Measurements from ENCODE around the gene GUCY2D. TPM values are rescaled to one million over a fixed set of nuclear protein-coding genes. Genes with fewer than 3 reads are reported as not detected.

Gene GUCY2D
- total RNA-seq, 1 donor from 2014 or later = 2.6 TPM

DNA sequence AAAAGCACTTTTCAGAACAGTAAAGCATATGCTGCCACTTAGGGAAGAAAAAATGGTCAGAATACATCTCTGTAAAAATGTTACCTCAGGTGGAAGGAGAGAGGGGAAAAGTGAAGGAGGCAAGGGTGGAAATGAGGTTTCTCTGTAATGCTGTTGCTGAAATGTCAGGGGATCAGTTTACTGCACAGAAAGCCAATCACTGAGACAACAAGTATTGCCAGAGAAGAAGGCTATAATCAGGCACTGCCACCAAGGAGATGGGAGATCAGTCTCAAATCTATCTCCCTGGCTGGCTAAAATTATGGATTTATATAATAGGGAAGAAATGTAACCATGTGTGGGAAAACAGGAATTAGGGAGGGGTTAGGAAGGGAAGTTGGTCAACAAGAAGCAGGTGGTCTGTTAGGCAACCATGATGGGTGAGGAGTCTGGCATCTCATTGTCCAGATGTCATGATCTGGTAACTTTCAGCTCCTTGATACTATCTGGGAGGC lies 27.7 kb upstream of the GUCY2D start:
- intact Hi-C loops (cut with DNase I) = no loop called here
- Histone ChIP-seq H3K4me1 (no peaks in the 10 kb centered on the region), H3K27ac (no peak overlapping the region), H3K36me3 (no peaks in the 10 kb centered on the region), H3K27me3 (no peaks in the 10 kb centered on the region), H3K9me3 (peaks cover 12% of the 10 kb centered on the region), H3K4me3 (no peak overlapping the region)
- DNase-seq (no peak), ATAC-seq (no peak)
- TF ChIP-seq, protein P1, sequence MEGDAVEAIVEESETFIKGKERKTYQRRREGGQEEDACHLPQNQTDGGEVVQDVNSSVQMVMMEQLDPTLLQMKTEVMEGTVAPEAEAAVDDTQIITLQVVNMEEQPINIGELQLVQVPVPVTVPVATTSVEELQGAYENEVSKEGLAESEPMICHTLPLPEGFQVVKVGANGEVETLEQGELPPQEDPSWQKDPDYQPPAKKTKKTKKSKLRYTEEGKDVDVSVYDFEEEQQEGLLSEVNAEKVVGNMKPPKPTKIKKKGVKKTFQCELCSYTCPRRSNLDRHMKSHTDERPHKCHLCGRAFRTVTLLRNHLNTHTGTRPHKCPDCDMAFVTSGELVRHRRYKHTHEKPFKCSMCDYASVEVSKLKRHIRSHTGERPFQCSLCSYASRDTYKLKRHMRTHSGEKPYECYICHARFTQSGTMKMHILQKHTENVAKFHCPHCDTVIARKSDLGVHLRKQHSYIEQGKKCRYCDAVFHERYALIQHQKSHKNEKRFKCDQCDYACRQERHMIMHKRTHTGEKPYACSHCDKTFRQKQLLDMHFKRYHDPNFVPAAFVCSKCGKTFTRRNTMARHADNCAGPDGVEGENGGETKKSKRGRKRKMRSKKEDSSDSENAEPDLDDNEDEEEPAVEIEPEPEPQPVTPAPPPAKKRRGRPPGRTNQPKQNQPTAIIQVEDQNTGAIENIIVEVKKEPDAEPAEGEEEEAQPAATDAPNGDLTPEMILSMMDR (IDR thresholded peaks at IDR 0.05) = no peak

DNA sequence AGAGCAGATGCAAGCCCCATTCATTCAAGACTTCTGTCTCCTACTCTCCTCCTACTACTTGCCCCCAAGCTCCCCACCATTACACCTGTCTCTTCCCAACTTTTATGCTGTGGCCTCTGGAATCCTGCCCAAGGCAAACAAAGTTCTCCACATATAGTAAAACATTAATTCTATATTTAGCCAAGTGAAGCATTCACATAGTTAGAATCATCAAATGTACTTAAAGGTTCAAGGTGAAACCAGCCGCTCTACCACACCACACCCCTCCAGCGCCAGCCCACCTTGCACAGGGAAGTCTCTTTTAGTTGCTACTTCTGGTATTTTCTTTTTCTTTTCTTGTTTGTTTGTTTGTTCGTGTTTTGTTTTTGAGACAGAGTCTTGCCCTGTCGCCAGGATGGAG lies 25.4 kb upstream of the GUCY2D start:
- no peaks in the 10 kb centered on the region for H3K36me3 ChIP-seq
- H3K4me3 ChIP-seq = no peak overlapping the region
- intact Hi-C loops (cut with DNase I) = no loop called here
- no peak for DNase-seq
- TF ChIP-seq, protein P1 (IDR thresholded peaks at IDR 0.05) = no peak
- H3K27ac ChIP-seq = no peak overlapping the region
- no peak for ATAC-seq
- no peaks in the 10 kb centered on the region for H3K4me1 ChIP-seq
- peaks cover 12% of the 10 kb centered on the region for H3K9me3 ChIP-seq
- H3K27me3 ChIP-seq = no peaks in the 10 kb centered on the region

DNA sequence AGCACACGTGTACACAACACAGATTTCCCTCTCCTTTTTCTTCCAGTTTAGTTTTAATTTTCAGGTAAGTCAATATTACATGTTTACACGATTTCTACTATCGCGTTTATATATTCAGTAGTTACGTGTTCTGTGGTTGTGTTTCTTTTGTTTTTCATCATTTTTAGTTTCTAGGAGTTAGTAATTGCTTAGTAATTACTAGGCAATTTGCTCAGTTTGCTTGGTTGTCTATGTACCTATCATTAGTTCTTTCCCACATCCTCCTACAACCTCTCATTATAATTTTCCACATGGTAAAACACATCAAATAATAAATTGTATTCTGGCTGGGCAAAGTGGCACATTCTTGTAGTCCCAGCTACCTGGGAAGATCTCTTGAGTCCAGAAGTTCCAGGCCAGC lies 24.6 kb upstream of the GUCY2D start:
- intact Hi-C loops (cut with DNase I) = no loop called here
- Histone ChIP-seq H3K27me3 (no peaks in the 10 kb centered on the region), H3K4me3 (no peak overlapping the region), H3K36me3 (no peaks in the 10 kb centered on the region), H3K4me1 (no peaks in the 10 kb centered on the region), H3K27ac (no peak overlapping the region), H3K9me3 (peaks cover 12% of the 10 kb centered on the region)
- TF ChIP-seq, protein P1 (IDR thresholded peaks at IDR 0.05) = no peak
- DNase-seq (no peak), ATAC-seq (no peak)

DNA sequence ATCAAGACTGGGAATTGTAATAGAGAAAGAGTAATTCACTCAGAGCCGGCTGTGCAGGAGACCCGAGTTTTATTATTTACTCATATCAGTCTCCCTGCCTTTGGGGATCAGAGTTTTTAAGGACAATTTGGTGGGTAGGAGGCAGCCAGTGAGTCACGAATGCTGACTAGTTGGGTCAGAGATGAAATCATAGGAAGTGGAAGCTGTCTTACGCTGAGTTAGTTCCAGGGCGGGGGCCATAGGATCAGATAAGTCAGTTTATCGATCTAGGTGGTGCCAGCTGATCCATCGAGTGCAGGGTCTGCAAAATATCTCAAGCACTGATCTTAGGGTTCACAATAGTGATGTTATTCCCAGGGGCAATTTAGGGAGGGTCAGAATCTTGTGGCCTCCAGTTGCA lies 20.2 kb upstream of the GUCY2D start:
- intact Hi-C loops (cut with DNase I) = no loop called here
- Histone ChIP-seq H3K36me3 (no peaks in the 10 kb centered on the region), H3K27me3 (no peaks in the 10 kb centered on the region), H3K4me1 (no peaks in the 10 kb centered on the region), H3K27ac (no peak overlapping the region), H3K9me3 (no peaks in the 10 kb centered on the region), H3K4me3 (no peak overlapping the region)
- DNase-seq = no peak
- ATAC-seq = peak; percentile 72
- TF ChIP-seq, protein P1 (IDR thresholded peaks at IDR 0.05) = no peak

DNA sequence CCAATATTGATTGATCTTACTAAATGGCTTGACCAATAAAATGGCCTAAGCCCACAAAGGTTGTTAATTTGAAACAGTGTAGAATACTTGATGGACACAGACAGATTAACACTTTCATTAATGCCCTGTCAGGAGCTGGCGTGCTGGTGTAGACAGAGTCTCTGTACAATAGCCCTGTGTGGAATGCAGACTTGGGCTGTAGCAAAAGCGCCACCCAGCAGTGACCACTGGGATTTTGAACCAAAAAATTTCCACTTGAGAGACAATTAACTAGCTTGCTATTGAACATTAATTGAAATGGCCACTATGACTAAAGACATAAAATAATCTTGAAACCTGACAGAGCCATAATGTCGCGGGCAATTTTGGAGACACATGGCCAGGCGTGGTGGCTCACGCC lies 19.7 kb upstream of the GUCY2D start:
- TF ChIP-seq, protein P1 (IDR thresholded peaks at IDR 0.05) = peak; percentile 35
- Histone ChIP-seq H3K36me3 (no peaks in the 10 kb centered on the region), H3K4me3 (no peak overlapping the region), H3K27ac (no peak overlapping the region), H3K9me3 (no peaks in the 10 kb centered on the region), H3K4me1 (no peaks in the 10 kb centered on the region), H3K27me3 (no peaks in the 10 kb centered on the region)
- ATAC-seq (peak; percentile 84), DNase-seq (no peak)
- intact Hi-C loops (cut with DNase I) = no loop called here

DNA sequence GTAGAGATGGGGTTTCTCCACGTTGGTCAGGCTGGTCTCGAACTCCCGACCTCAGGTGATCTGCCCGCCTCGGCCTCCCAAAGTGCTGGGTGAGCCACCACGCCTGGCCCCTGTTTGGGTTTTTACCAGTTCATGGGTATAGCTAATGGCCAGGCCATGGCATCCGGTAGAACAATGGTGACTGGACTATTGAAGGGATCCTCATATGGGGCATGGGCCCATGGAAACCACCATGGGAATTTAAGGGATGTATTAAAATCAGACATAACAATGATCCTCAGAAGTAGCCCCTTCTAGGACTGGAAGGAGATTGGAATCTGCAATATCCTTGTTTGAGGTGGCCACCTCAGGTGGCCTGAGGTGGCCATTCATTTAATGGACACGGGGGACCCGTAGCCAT lies 17.5 kb upstream of the GUCY2D start:
- TF ChIP-seq, protein P1 (IDR thresholded peaks at IDR 0.05) = no peak
- Histone ChIP-seq H3K27me3 (no peaks in the 10 kb centered on the region), H3K36me3 (no peaks in the 10 kb centered on the region), H3K4me1 (peaks cover 6% of the 10 kb centered on the region), H3K9me3 (no peaks in the 10 kb centered on the region), H3K27ac (no peak overlapping the region), H3K4me3 (no peak overlapping the region)
- DNase-seq = no peak
- intact Hi-C loops (cut with DNase I) = no loop called here
- no peak for ATAC-seq

Measured in upper lobe of right lung (tissue), 1 donor.